HCT116 (cell line): ENCODE data around the gene IPCEF1. TPM values are rescaled to one million over a fixed set of nuclear protein-coding genes. Genes with fewer than 3 reads are reported as not detected.

Experiments used
- ATAC-seq: fragments of 200-7000 bp; cut with Tn5 transposase; 2 replicates; pipeline ENCODE4 v1.9.1; 2020; ENCODE audit warnings: mild to moderate bottlenecking, moderate library complexity
- BruUV-seq: library from RNA; stranded (reverse); fragments of 400-500 nt; replicated peaks from 2 replicates; lab custom pipeline; 2021; lab: Mats Ljungman, UMichigan
- CTCF ChIA-PET: fragments of 300-600 bp; sonication (Branson Sonifier 250); formaldehyde crosslinking; loops from one replicate; lab custom pipeline; 2021; ENCODE audit warnings: antibody characterized with exemption; lab: Charles Lee
- POLR2A ChIA-PET: fragments of 300-600, 350-600 bp; sonication (Branson Sonifier 250); formaldehyde crosslinking; loops from one replicate; lab custom pipeline; 2021; ENCODE audit warnings: antibody characterized with exemption; lab: Charles Lee
- RAD21 ChIA-PET, 2 experiments: fragments of 300-600 bp; sonication (Branson Sonifier 250); formaldehyde crosslinking; loops; one replicate each; lab custom pipeline; 2023; ENCODE audit warnings: low total read pairs in 2 of 2; ENCODE audit not compliant: uncharacterized antibody in 2 of 2, unreplicated experiment in 2 of 2, low non-redundant PET in 1 of 2; lab: Charles Lee
- DNase-seq: peaks from one replicate; pipeline ENCODE4 v3.0.0-alpha.2; 2010; ENCODE audit warnings: low read depth, low spot score
- H2AFZ ChIP-seq: fragments of 200-600 bp; shearing (Covaris generic), sonication (generic); 2 replicates; pipeline ENCODE4 v1.6.1; 2017; ENCODE audit warnings: low read depth, mixed run types, mixed read lengths, antibody characterized with exemption, low read length; ENCODE audit not compliant: poor library complexity, severe bottlenecking
- H3K27ac ChIP-seq: 2 replicates; pipeline ENCODE4 v1.5.1; 2012; ENCODE audit warnings: low read depth, low read length
- H3K27me3 ChIP-seq: fragments of 200-600 bp; sonication (generic); 2 replicates; pipeline ENCODE4 v1.6.1; 2016; ENCODE audit warnings: mixed run types, low read length, mixed read lengths; ENCODE audit not compliant: insufficient read depth
- H3K36me3 ChIP-seq, 2 experiments: fragments of 200-500 bp in 1 of 2; fragments of 200-600 bp in 1 of 2; sonication (Bioruptor generic) in 1 of 2; sonication (generic) in 1 of 2; 2 replicates each; pipeline versions ENCODE4 v1.5.1 to v1.6.1; 2014 to 2016; ENCODE audit warnings: low read length in 2 of 2, inconsistent platforms in 1 of 2, mixed read lengths in 1 of 2, mixed run types in 1 of 2; ENCODE audit not compliant: insufficient read depth in 2 of 2, control insufficient read depth in 1 of 2
- H3K4me1 ChIP-seq, 2 experiments: fragments of 200-600 bp in 1 of 2; sonication (generic) in 1 of 2; 2 replicates each; pipeline versions ENCODE4 v1.5.1 to v1.6.1; 2012 to 2017; ENCODE audit warnings: low read length in 2 of 2, inconsistent platforms in 1 of 2, mild to moderate bottlenecking in 1 of 2, mixed read lengths in 1 of 2, mixed run types in 1 of 2, moderate library complexity in 1 of 2; ENCODE audit not compliant: insufficient read depth in 2 of 2, control insufficient read depth in 1 of 2
- H3K4me2 ChIP-seq: fragments of 200-600 bp; sonication (generic); 2 replicates; pipeline ENCODE4 v1.6.1; 2017; ENCODE audit warnings: mixed run types, low read length, mixed read lengths
- H3K4me3 ChIP-seq, 2 experiments: fragments of 200-600 bp in 1 of 2; sonication (generic) in 1 of 2; replicated peaks in 1 of 2; 2 replicates each; pipeline ENCODE4 v1.5.1; 2011 to 2016; ENCODE audit warnings: low read length in 2 of 2, control low read depth in 1 of 2, low read depth in 1 of 2, mild to moderate bottlenecking in 1 of 2, mixed read lengths in 1 of 2, mixed run types in 1 of 2
- H3K79me2 ChIP-seq: fragments of 200-600 bp; sonication (generic); 2 replicates; pipeline ENCODE4 v1.6.1; 2017; ENCODE audit warnings: mild to moderate bottlenecking, mixed run types, low read length, moderate library complexity, mixed read lengths; ENCODE audit not compliant: insufficient read depth
- H3K9ac ChIP-seq: fragments of 200-600 bp; sonication (generic); 2 replicates; pipeline ENCODE4 v1.6.1; 2016; ENCODE audit warnings: low read length, mixed read lengths
- H3K9me2 ChIP-seq: fragments of 200-600 bp; sonication (generic), shearing (Covaris generic); 2 replicates; pipeline ENCODE4 v1.6.1; 2017; ENCODE audit warnings: mixed run types, mild to moderate bottlenecking, moderate library complexity; ENCODE audit not compliant: insufficient read depth
- H3K9me3 ChIP-seq, 2 experiments: fragments of 200-500 bp in 1 of 2; fragments of 200-600 bp in 1 of 2; sonication (Bioruptor generic) in 1 of 2; sonication (generic) in 1 of 2; 2 replicates each; pipeline ENCODE4 v1.6.1; 2014 to 2017; ENCODE audit warnings: low read length in 2 of 2, mixed read lengths in 2 of 2, inconsistent platforms in 1 of 2, low read depth in 1 of 2, mild to moderate bottlenecking in 1 of 2, mixed run types in 1 of 2, moderate library complexity in 1 of 2; ENCODE audit not compliant: control insufficient read depth in 1 of 2, insufficient read depth in 1 of 2
- H4K20me1 ChIP-seq: fragments of 200-600 bp; sonication (generic), shearing (Covaris generic); 2 replicates; pipeline ENCODE4 v1.6.1; 2017; ENCODE audit warnings: mixed run types, mild to moderate bottlenecking, moderate library complexity; ENCODE audit not compliant: insufficient read depth
- ATF3 ChIP-seq: IDR thresholded peaks from 2 replicates; pipeline ENCODE4 v1.6.1; 2012
- CEBPB ChIP-seq: IDR thresholded peaks from 2 replicates; pipeline ENCODE4 v1.6.1; 2012; ENCODE audit warnings: low read depth
- EGR1 ChIP-seq: IDR thresholded peaks from 2 replicates; pipeline ENCODE4 v1.6.1; 2012; ENCODE audit warnings: low read depth
- ELF1 ChIP-seq: IDR thresholded peaks from 2 replicates; pipeline ENCODE4 v1.6.1; 2012; ENCODE audit warnings: low read depth, borderline replicate concordance
- EZH2 ChIP-seq: fragments of 200-600 bp; sonication (generic); IDR thresholded peaks from 2 replicates; pipeline ENCODE4 v1.6.1; 2017; ENCODE audit warnings: antibody characterized with exemption, mixed run types
- EZH2phosphoT487 ChIP-seq: fragments of 200-600 bp; IDR thresholded peaks from 2 replicates; pipeline ENCODE4 v1.6.1; 2018; ENCODE audit warnings: antibody characterized with exemption, borderline replicate concordance
- POLR2AphosphoS5 ChIP-seq: IDR thresholded peaks from 2 replicates; pipeline ENCODE4 v1.6.1; 2011; ENCODE audit warnings: mild to moderate bottlenecking, low read depth, low read length, moderate library complexity
- SP1 ChIP-seq: IDR thresholded peaks from 2 replicates; pipeline ENCODE4 v1.6.1; 2012; ENCODE audit warnings: low read depth
- SRF ChIP-seq: IDR thresholded peaks from 2 replicates; pipeline ENCODE4 v1.6.1; 2012; ENCODE audit warnings: low read depth
- TCF7L2 ChIP-seq: IDR thresholded peaks from 2 replicates; pipeline ENCODE4 v1.7.0; 2011; ENCODE audit warnings: borderline replicate concordance, inconsistent platforms; ENCODE audit not compliant: insufficient read depth, insufficient read length; ENCODE audit errors: extremely low read depth
- YY1 ChIP-seq: IDR thresholded peaks from 2 replicates; pipeline ENCODE4 v1.6.1; 2011; ENCODE audit warnings: low read length, low read depth, moderate library complexity, mild to moderate bottlenecking; ENCODE audit not compliant: insufficient replicate concordance; ENCODE audit errors: extremely low read depth
- ZFX ChIP-seq: fragments of 450-650 bp; IDR thresholded peaks from 2 replicates; pipeline ENCODE4 v1.6.1; 2017
- intact Hi-C: fragments of 100-400 bp; cut with micrococcal nuclease; formaldehyde crosslinking; loops from 2 replicates; pipeline ENCODE4 v1.10.0; 2022
- total RNA-seq: library from RNA; stranded (reverse); gene quantifications from one replicate; pipeline ENCODE4 v1.2.1, GENCODE V29; 2021; ENCODE audit not compliant: unreplicated experiment
- TF ChIP-seq, protein P1 (sequence below), 3 experiments: fragments of 200-600 bp in 1 of 3; sonication (generic) in 1 of 3; IDR thresholded peaks in 2 of 3; conservative IDR thresholded peaks in 1 of 3; 2 replicates each; pipeline ENCODE4 v1.5.1; 2012 to 2017; ENCODE audit warnings: low read depth in 2 of 3, low read length in 2 of 3, antibody characterized with exemption in 1 of 3, borderline replicate concordance in 1 of 3, control low read depth in 1 of 3, mild to moderate bottlenecking in 1 of 3, mixed read lengths in 1 of 3, mixed run types in 1 of 3, moderate library complexity in 1 of 3; ENCODE audit not compliant: insufficient read depth in 1 of 3

Gene IPCEF1
- total RNA-seq, 1 experiment from 2014 or later, result 0.32 TPM

DNA sequence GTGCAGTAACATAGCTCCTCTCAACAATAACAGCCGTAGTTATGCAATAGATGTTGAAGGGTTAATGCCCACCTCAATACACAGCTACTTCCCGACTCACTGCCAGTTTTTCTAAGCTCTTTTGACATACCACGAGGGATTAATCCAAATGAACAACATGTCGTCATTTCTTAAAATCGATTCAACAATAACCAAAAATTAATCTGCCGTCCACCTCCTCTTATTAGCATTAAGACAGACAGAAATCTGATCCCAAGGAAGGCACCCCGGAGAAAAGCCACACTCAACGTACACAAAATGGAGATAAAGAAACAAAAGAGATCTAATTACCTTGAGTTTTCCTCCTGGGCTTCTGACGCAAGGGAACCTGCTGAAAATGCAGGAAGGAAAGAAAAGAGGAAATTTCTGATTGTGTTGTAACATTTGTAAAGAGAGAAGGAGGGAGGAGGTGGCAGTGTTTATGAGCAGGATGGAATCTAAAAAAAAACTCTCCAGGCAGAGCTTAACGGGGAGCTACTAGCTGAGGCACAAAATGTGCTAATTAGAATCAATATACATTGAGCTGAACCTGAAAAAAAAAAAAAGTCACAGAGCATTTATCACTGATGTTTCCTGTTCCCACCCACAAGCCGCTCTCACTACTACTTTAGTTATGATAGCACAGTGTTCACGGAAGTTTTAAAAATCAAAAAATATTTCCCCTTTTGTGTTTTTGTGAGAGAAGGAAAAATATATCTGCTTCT is 109.3 kb downstream of the IPCEF1 start:
- TF ChIP-seq SP1 (no peak), POLR2AphosphoS5 (no peak), ATF3 (no peak), SRF (no peak), EGR1 (no peak), ZFX (no peak), EZH2 (no peak), CEBPB (no peak), TCF7L2 (no peak), EZH2phosphoT487 (no peak), ELF1 (no peak), YY1 (no peak)
- TF ChIP-seq, protein P1, sequence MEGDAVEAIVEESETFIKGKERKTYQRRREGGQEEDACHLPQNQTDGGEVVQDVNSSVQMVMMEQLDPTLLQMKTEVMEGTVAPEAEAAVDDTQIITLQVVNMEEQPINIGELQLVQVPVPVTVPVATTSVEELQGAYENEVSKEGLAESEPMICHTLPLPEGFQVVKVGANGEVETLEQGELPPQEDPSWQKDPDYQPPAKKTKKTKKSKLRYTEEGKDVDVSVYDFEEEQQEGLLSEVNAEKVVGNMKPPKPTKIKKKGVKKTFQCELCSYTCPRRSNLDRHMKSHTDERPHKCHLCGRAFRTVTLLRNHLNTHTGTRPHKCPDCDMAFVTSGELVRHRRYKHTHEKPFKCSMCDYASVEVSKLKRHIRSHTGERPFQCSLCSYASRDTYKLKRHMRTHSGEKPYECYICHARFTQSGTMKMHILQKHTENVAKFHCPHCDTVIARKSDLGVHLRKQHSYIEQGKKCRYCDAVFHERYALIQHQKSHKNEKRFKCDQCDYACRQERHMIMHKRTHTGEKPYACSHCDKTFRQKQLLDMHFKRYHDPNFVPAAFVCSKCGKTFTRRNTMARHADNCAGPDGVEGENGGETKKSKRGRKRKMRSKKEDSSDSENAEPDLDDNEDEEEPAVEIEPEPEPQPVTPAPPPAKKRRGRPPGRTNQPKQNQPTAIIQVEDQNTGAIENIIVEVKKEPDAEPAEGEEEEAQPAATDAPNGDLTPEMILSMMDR (IDR thresholded peaks at IDR 0.05 in 2 of 3, conservative IDR thresholded peaks at IDR 0.05 in 1 of 3; ENCODE audit: borderline replicate concordance in 1 of 3, insufficient read depth in 1 of 3, low read depth in 2 of 3, low read length in 2 of 3), result no peak
- H3K27me3 ChIP-seq, result peaks cover 17% of the 10 kb centered on the region; the same call in 1 of the 2 replicates
- H4K20me1 ChIP-seq, result no peaks in the 10 kb centered on the region
- no peak overlapping the region for H2AFZ ChIP-seq
- DNase-seq, result no peak
- intact Hi-C loops, result no loop called here
- no peaks in the 10 kb centered on the region for H3K9me3 ChIP-seq
- ChIA-PET CTCF (interaction anchor here (1.1 kb wide), 1 partner anchor 30 kb away, joined by 3 read pairs; no protein-coding TSS in a partner anchor), RAD21 (no interaction called here), POLR2A (no interaction called here)
- no peak overlapping the region for H3K9ac ChIP-seq
- no peak for ATAC-seq
- H3K4me1 ChIP-seq, result no peaks in the 10 kb centered on the region
- H3K79me2 ChIP-seq, result no peaks in the 10 kb centered on the region
- no peak overlapping the region for H3K4me3 ChIP-seq
- no peaks in the 10 kb centered on the region for H3K36me3 ChIP-seq
- no peak overlapping the region for H3K4me2 ChIP-seq
- no peaks in the 10 kb centered on the region for H3K9me2 ChIP-seq
- no peak overlapping the region for H3K27ac ChIP-seq
- BruUV-seq, result no TSS peak
